GM12865 (cell line): ENCODE measurements around the gene ATP9A.
"Not testable (repeated sequence)": the region's sequence is repeated elsewhere in the genome, so short reads cannot be mapped to it uniquely, and the experiment has no call there.

Source experiments
- DNase-seq: peaks from one replicate; pipeline ENCODE4 v3.0.0; 2010; ENCODE audit warnings: low read depth
- H3K4me3 ChIP-seq: 2 replicates; pipeline ENCODE4 v1.5.1; 2011; ENCODE audit warnings: mild to moderate bottlenecking, low read depth, low read length, control low read depth
- TF ChIP-seq, protein P1 (sequence below): IDR thresholded peaks from 2 replicates; pipeline ENCODE4 v1.5.1; 2011; ENCODE audit warnings: low read length, control low read depth, low read depth, inconsistent platforms; ENCODE audit not compliant: insufficient read depth; ENCODE audit errors: missing control alignments

Gene ATP9A

DNA sequence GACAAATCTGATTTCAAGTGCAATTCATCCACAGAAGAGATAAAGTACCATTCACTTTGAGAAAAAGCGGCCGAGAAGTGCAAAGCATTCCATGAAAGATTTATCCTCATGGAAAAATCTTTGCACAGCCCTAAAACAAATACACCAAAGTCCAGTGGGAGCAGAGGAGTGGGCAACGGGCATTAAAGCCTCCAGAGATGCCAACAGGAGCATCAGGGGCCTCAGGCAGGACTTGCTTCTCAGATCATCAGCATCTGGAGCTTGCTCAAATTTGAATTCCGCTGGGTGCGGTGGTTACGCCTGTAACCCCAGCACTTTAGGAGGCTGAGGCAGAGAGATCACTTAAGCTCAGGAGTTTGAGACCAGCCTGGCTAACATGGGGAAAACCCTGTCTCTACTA lies 115.0 kb downstream of the ATP9A start:
- TF ChIP-seq, protein P1, sequence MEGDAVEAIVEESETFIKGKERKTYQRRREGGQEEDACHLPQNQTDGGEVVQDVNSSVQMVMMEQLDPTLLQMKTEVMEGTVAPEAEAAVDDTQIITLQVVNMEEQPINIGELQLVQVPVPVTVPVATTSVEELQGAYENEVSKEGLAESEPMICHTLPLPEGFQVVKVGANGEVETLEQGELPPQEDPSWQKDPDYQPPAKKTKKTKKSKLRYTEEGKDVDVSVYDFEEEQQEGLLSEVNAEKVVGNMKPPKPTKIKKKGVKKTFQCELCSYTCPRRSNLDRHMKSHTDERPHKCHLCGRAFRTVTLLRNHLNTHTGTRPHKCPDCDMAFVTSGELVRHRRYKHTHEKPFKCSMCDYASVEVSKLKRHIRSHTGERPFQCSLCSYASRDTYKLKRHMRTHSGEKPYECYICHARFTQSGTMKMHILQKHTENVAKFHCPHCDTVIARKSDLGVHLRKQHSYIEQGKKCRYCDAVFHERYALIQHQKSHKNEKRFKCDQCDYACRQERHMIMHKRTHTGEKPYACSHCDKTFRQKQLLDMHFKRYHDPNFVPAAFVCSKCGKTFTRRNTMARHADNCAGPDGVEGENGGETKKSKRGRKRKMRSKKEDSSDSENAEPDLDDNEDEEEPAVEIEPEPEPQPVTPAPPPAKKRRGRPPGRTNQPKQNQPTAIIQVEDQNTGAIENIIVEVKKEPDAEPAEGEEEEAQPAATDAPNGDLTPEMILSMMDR = no peak
- DNase-seq = no peak
- H3K4me3 ChIP-seq = no peak overlapping the region

GRCh38 chr20:51651921-51652549 lies 116.2 kb downstream of the ATP9A start:
- DNase-seq = no peak
- no peak overlapping the region for H3K4me3 ChIP-seq
- TF ChIP-seq, protein P1 = no peak

GRCh38 chr20:51650685-51651134 lies 117.5 kb downstream of the ATP9A start:
- no peak overlapping the region for H3K4me3 ChIP-seq
- DNase-seq = no peak
- TF ChIP-seq, protein P1 = no peak

- no peak for DNase-seq
- TF ChIP-seq, protein P1 = no peak
- no peak overlapping the region for H3K4me3 ChIP-seq
Measured at GRCh38 chr20:51648571-51648947, 119.6 kb downstream of the ATP9A start.

DNA sequence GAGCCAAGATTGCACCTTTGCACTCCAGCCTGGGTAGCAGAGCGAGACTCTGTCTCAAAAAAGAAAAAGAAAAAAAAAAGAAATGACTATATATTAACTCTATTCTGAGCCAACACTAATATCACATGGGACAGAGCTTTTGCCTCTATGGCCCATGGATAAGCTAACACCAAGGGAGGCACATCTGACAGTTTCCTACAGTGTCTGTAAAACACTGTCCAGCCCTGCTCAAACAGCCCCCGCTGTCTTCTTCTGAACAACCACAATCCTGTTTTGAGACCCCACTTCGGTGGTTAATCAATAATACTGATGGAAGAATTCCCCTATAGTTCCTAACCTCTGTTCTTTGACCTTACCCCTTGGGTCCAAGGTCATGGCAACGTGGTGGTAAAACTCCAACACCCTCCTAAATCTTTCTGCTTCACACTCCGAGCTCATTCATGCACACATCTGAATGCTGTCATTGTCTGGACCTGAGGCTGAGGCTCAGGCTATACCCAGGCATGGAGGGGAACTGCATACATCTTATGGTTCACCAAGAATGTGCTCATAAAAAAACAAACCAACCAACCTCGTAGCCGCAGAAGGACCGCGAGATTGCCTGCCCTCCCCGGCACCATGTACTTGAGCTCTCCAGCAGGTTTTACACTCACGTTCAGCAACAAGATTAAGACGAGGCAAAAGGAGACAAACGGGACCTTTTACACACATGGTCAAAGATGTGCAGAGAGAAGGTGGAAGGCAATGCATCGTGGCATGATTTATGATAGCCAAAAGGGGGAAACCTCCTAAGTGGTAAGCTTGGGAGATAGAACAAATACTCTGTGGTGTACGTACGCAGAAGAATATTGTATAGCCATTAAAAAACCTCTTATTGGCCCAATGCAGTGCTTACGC lies 120.3 kb downstream of the ATP9A start:
- TF ChIP-seq, protein P1 = no peak
- no peak overlapping the region for H3K4me3 ChIP-seq
- DNase-seq = no peak

- not testable (repeated sequence) for H3K4me3 ChIP-seq, DNase-seq
Measured at GRCh38 chr20:51643810-51644209, 124.4 kb downstream of the ATP9A start.

DNA sequence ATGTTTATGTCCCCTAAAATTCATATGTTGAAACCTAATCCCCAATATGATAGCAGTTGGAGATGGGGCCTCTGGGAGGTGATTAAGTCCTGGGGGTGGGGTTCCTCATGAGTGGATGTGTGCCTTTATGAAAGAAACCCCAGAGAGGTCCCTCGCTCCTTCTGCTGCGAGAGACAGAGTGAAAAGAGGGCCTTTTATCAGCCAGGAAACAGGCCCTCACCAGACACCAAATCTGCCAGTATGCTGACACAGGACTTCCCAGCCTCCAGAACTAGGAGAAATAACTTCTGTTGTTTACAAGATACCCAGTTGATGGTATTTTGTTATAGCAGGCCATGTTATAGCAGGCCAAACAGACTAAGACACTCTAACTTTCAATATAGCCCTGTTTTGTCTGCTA lies 124.8 kb downstream of the ATP9A start:
- no peak for DNase-seq
- no peak overlapping the region for H3K4me3 ChIP-seq
- TF ChIP-seq, protein P1 = no peak
